Activated T-helper 9 cell treated with anti-CD3 and anti-CD28 coated beads, Interleukin-2, amount 50 U/mL, for 16 hours (primary cell): ENCODE results near the gene PRKCSH.
"Not testable (repeated sequence)": the region's sequence is repeated elsewhere in the genome, so short reads cannot be mapped to it uniquely, and the experiment has no call there.

Source experiments
- DNase-seq: peaks from one replicate; pipeline ENCODE4 v3.0.0-alpha.2; 2020; ENCODE audit warnings: low read depth

The PRKCSH gene

GRCh38 chr19:11450570-11451326, 15.3 kb downstream of the PRKCSH start:
- DNase-seq, result no peak

GRCh38 chr19:11451327-11451870, 16.0 kb downstream of the PRKCSH start:
- no peak for DNase-seq

GRCh38 chr19:11451871-11452619, 16.6 kb downstream of the PRKCSH start:
- DNase-seq, result no peak

- no peak for DNase-seq
Observed at GRCh38 chr19:11452620-11453310, 17.3 kb downstream of the PRKCSH start.

- no peak for DNase-seq
Observed at GRCh38 chr19:11453468-11454341, 18.3 kb downstream of the PRKCSH start.

GRCh38 chr19:11455233-11455554, 19.8 kb downstream of the PRKCSH start:
- DNase-seq, result not testable (repeated sequence)

- no peak for DNase-seq
Observed at GRCh38 chr19:11456659-11457058, 21.2 kb downstream of the PRKCSH start.

GRCh38 chr19:11457115-11457514, 21.7 kb downstream of the PRKCSH start:
- DNase-seq, result no peak

- DNase-seq, result no peak
Observed at GRCh38 chr19:11457831-11458230, 22.4 kb downstream of the PRKCSH start.

- no peak for DNase-seq
Observed at GRCh38 chr19:11458236-11458900, 22.9 kb downstream of the PRKCSH start.

- not testable (repeated sequence) for DNase-seq
Observed at GRCh38 chr19:11458912-11459311, 23.5 kb downstream of the PRKCSH start.

GRCh38 chr19:11460207-11460606, 24.8 kb downstream of the PRKCSH start:
- DNase-seq, result no peak

- no peak for DNase-seq
Observed at GRCh38 chr19:11461453-11461852, 26.0 kb downstream of the PRKCSH start.

- no peak for DNase-seq
Observed at GRCh38 chr19:11463391-11463790, 28.0 kb downstream of the PRKCSH start.

- DNase-seq, result no peak
Observed at GRCh38 chr19:11464333-11465265, 29.2 kb downstream of the PRKCSH start.

- no peak for DNase-seq
Observed at GRCh38 chr19:11465600-11465999, 30.2 kb downstream of the PRKCSH start.

GRCh38 chr19:11468266-11468845, 32.9 kb downstream of the PRKCSH start:
- not testable (repeated sequence) for DNase-seq

- DNase-seq, result no peak
Observed at GRCh38 chr19:11473725-11474124, 38.3 kb downstream of the PRKCSH start.

GRCh38 chr19:11475343-11475742, 39.9 kb downstream of the PRKCSH start:
- not testable (repeated sequence) for DNase-seq

GRCh38 chr19:11475861-11476260, 40.4 kb downstream of the PRKCSH start:
- DNase-seq, result no peak
